Measurements from ENCODE around the gene EHBP1. TPM values are rescaled to one million over a fixed set of nuclear protein-coding genes. Genes with fewer than 3 reads are reported as not detected.

EHBP1 gene
- total RNA-seq, 6 experiments from 2014 or later: 40.4 to 66.6 (median 46.3) TPM

DNA sequence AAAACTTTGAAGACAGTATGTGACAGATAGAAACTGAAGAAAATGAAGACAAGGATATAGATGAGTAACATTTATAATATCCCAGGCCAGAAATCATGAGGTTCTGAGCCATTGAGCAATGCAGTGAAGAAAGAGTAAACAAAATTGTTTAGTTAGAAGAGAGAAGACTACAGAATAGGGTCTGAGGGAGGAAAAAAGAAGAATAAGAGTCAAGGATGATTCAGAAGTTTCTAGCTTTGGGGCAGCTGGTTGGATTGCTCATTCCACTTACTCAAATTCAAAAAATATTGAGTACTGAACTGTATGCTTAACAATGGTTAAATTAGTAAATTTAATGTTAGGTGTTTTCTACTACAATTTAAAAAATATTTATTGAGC is 190.1 kb downstream of the EHBP1 start:
- no peak overlapping the region for H3K4me3 ChIP-seq
- no peak for TF ChIP-seq POLR2A (IDR thresholded peaks at IDR 0.05)
- peak; percentile 46 to 84 (median 70) for ATAC-seq
- H3K27me3 ChIP-seq: no peaks in the 10 kb centered on the region
- intact Hi-C loops (cut with DNase I): no loop called here
- no peaks in the 10 kb centered on the region for H3K9me3 ChIP-seq
- DNase-seq: no peak
- no peaks in the 10 kb centered on the region for H3K4me1 ChIP-seq
- H3K36me3 ChIP-seq: no peaks in the 10 kb centered on the region
- no peak overlapping the region for H3K27ac ChIP-seq

DNA sequence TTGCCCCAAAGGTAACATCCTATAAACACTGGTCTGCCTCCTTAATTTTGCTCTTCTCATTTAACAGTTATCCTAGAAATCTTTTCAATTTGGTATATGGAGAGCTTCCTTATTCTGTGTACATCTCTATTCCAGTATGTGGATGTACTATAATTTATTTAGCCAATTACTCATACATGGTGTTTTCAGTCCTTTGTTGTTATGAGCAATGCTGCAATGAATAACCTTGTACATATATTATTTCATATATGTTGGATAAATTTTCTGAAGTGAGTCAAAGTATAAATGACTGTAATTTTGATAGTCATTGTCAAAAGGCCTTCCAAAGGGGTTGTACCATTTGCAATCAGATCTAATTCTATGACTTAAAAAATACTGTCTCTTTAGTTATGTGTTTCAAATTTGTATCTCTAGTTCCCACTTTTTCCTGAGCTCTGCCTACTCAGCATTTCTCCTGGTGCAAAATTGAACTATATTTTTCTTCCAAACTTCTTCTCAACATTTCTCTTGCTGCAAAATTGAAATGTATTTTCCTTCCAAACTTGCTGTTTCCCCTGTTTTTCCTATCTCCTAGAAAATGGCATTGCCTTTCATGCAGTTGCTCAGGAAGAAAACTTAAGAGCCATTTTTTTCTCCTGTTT is 191.8 kb downstream of the EHBP1 start:
- Histone ChIP-seq H3K4me3 (no peak overlapping the region), H3K4me1 (no peaks in the 10 kb centered on the region), H3K36me3 (no peaks in the 10 kb centered on the region), H3K27me3 (no peaks in the 10 kb centered on the region), H3K27ac (no peak overlapping the region), H3K9me3 (no peaks in the 10 kb centered on the region)
- DNase-seq: no peak
- no peak for ATAC-seq
- intact Hi-C loops (cut with DNase I): no loop called here
- TF ChIP-seq POLR2A (IDR thresholded peaks at IDR 0.05): no peak
- TF ChIP-seq, protein P1, sequence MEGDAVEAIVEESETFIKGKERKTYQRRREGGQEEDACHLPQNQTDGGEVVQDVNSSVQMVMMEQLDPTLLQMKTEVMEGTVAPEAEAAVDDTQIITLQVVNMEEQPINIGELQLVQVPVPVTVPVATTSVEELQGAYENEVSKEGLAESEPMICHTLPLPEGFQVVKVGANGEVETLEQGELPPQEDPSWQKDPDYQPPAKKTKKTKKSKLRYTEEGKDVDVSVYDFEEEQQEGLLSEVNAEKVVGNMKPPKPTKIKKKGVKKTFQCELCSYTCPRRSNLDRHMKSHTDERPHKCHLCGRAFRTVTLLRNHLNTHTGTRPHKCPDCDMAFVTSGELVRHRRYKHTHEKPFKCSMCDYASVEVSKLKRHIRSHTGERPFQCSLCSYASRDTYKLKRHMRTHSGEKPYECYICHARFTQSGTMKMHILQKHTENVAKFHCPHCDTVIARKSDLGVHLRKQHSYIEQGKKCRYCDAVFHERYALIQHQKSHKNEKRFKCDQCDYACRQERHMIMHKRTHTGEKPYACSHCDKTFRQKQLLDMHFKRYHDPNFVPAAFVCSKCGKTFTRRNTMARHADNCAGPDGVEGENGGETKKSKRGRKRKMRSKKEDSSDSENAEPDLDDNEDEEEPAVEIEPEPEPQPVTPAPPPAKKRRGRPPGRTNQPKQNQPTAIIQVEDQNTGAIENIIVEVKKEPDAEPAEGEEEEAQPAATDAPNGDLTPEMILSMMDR (IDR thresholded peaks at IDR 0.05): no peak

DNA sequence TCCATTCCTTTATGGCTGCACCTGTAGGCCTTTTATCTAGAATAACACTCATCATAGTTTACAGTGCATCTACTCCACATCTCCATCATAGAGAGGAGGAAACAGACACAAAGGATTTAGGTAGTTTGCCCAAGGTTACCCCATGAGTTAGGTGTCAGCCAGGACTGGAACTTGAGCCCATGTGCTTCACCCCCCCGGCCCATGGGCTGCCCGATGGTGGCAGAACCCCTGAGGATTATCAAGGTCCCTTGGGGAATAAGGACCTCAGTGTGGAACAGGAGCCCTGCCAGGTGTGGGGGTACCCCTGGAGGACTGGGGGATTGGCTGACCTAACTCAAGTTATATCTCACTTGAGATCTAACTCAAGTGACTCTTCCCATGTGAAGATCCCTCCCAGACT is 198.8 kb downstream of the EHBP1 start:
- no peak for ATAC-seq
- Histone ChIP-seq H3K9me3 (no peaks in the 10 kb centered on the region), H3K36me3 (no peaks in the 10 kb centered on the region), H3K4me3 (no peak overlapping the region), H3K27ac (no peak overlapping the region), H3K4me1 (no peaks in the 10 kb centered on the region), H3K27me3 (no peaks in the 10 kb centered on the region)
- no peak for DNase-seq
- 100% methylated on average over 2 of the region's 2 CpGs for WGBS (ENCODE audit: insufficient coverage, low coverage, low lambda C conversion rate, missing lambda C conversion rate)
- TF ChIP-seq, protein P1 (IDR thresholded peaks at IDR 0.05): no peak
- no peak for TF ChIP-seq POLR2A (IDR thresholded peaks at IDR 0.05)
- intact Hi-C loops (cut with DNase I): no loop called here

DNA sequence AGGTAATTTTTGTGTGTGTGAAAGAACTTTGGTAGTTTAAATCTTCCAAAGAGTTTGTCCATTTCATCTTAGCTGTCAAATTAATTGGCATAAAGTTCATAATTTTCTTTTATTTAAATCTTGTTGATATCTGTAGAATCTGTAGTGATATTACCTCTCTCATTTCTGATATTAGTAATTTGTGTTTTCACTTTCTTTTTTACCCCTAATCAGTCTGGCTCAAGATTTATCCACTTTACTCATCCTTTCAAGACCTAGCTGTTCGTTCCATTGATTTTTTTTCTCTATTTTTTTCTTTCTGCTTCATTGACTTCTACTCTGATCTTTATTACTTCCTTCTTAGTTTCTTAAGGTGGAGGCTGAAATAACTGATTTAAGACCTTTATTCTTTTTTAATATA is 202.6 kb downstream of the EHBP1 start:
- H3K4me3 ChIP-seq: no peak overlapping the region
- no peaks in the 10 kb centered on the region for H3K27me3 ChIP-seq
- H3K4me1 ChIP-seq: no peaks in the 10 kb centered on the region
- no peak overlapping the region for H3K27ac ChIP-seq
- H3K9me3 ChIP-seq: no peaks in the 10 kb centered on the region
- H3K36me3 ChIP-seq: no peaks in the 10 kb centered on the region
- 92% methylated on average over 1 of the region's 1 CpG for WGBS (ENCODE audit: insufficient coverage, low coverage, low lambda C conversion rate, missing lambda C conversion rate)
- intact Hi-C loops (cut with DNase I): no loop called here
- ATAC-seq: no peak
- DNase-seq: no peak
- TF ChIP-seq, protein P1 (IDR thresholded peaks at IDR 0.05): no peak
- no peak for TF ChIP-seq POLR2A (IDR thresholded peaks at IDR 0.05)

DNA sequence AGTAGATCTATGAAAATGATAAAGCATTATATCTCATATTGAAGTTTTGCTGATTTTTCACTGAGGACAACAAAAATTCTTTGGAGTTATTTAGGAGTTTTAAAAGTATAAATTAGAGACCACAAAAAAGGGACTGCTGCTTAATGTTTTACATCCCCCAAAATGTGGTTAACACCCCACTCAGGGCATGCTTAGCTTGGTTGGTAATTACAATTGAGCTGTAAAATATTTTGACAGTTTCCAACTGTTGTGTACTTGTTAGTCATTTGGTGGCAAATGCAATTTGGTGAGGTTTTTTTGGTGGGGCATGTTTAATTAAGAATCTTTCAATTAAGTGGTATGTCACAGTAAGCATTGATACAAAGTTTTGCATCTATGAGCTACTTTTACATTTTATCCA is 207.8 kb downstream of the EHBP1 start:
- H3K4me3 ChIP-seq: no peak overlapping the region
- no peak for TF ChIP-seq POLR2A (IDR thresholded peaks at IDR 0.05)
- TF ChIP-seq, protein P1 (IDR thresholded peaks at IDR 0.05): no peak
- H3K36me3 ChIP-seq: no peaks in the 10 kb centered on the region
- H3K27ac ChIP-seq: no peak overlapping the region
- H3K4me1 ChIP-seq: no peaks in the 10 kb centered on the region
- DNase-seq (no peak), ATAC-seq (no peak)
- intact Hi-C loops (cut with DNase I): no loop called here
- no peaks in the 10 kb centered on the region for H3K27me3 ChIP-seq
- no peaks in the 10 kb centered on the region for H3K9me3 ChIP-seq
